H1 (cell line): ENCODE data around the gene PPFIA4. TPM values are rescaled to one million over a fixed set of nuclear protein-coding genes. Genes with fewer than 3 reads are reported as not detected.

Experiments used
- CTCF ChIA-PET: fragments of 300-600 bp; sonication (Branson Sonifier 250); formaldehyde crosslinking; loops from one replicate; lab custom pipeline; 2021; ENCODE audit not compliant: partially characterized antibody; lab: Charles Lee
- POLR2A ChIA-PET: fragments of 300-600 bp; sonication (Branson Sonifier 250); formaldehyde crosslinking; loops from one replicate; lab custom pipeline; 2021; ENCODE audit warnings: inconsistent platforms; ENCODE audit not compliant: partially characterized antibody; lab: Charles Lee
- DNase-seq, 2 experiments: peaks; one replicate each; pipeline versions ENCODE4 v3.0.0 to v3.0.0-alpha.2; 2010 to 2022; ENCODE audit warnings: low spot score in 2 of 2, low read depth in 1 of 2, mixed read lengths in 1 of 2
- FAIRE-seq: peaks from 2 replicates; lab custom pipeline; 2011; peaks lifted over from hg19 to GRCh38; lab: Jason Lieb, UNC
- H2AFZ ChIP-seq: 2 replicates; pipeline ENCODE4 v1.8.1; 2012; ENCODE audit warnings: low read length, inconsistent platforms
- H2AK5ac ChIP-seq: 2 replicates; pipeline ENCODE4 v1.6.1; 2013; ENCODE audit warnings: low read depth, low read length
- H2BK120ac ChIP-seq: replicated peaks from 2 replicates; pipeline ENCODE3; 2013; ENCODE audit warnings: low read depth, low read length, inconsistent platforms
- H2BK12ac ChIP-seq: 2 replicates; pipeline ENCODE4 v1.6.1; 2013; ENCODE audit warnings: low read depth, low read length
- H2BK15ac ChIP-seq: 2 replicates; pipeline ENCODE4 v1.6.1; 2013; ENCODE audit warnings: low read length
- H2BK20ac ChIP-seq: 2 replicates; pipeline ENCODE4 v1.6.1; 2013; ENCODE audit warnings: low read length
- H2BK5ac ChIP-seq: 2 replicates; pipeline ENCODE4 v1.6.1; 2013; ENCODE audit warnings: low read depth, low read length
- H3K14ac ChIP-seq: 2 replicates; pipeline ENCODE4 v1.6.1; 2013; ENCODE audit warnings: inconsistent platforms; ENCODE audit not compliant: insufficient read length
- H3K18ac ChIP-seq: 2 replicates; pipeline ENCODE4 v1.6.1; 2013; ENCODE audit warnings: low read length; ENCODE audit errors: extremely low read depth
- H3K23ac ChIP-seq: 2 replicates; pipeline ENCODE4 v1.6.1; 2013; ENCODE audit warnings: inconsistent platforms; ENCODE audit not compliant: insufficient read length
- H3K23me2 ChIP-seq: 2 replicates; pipeline ENCODE4 v1.6.1; 2013; ENCODE audit warnings: low read depth, low read length
- H3K27ac ChIP-seq: 2 replicates; pipeline ENCODE4 v1.6.1; 2011; ENCODE audit warnings: low read depth, low read length, inconsistent platforms
- H3K27me3 ChIP-seq, 4 experiments: replicated peaks in 1 of 4; 1 replicate in 1 of 4; 2 replicates in 3 of 4; pipeline versions ENCODE4 v1.6.1 to v1.8.1; 2011 to 2013; ENCODE audit warnings: low read length in 3 of 4, mild to moderate bottlenecking in 3 of 4, inconsistent platforms in 2 of 4, mixed read lengths in 2 of 4, moderate library complexity in 1 of 4; ENCODE audit not compliant: control insufficient read depth in 3 of 4, insufficient read depth in 3 of 4; ENCODE audit errors: extremely low read depth in 1 of 4
- H3K36me3 ChIP-seq, 4 experiments: 2 replicates each; pipeline versions ENCODE4 v1.6.1 to v1.8.1; 2011 to 2013; ENCODE audit warnings: mild to moderate bottlenecking in 4 of 4, low read length in 3 of 4, moderate library complexity in 2 of 4, control low read depth in 1 of 4, inconsistent platforms in 1 of 4; ENCODE audit not compliant: insufficient read depth in 4 of 4, control insufficient read depth in 2 of 4
- H3K4ac ChIP-seq: replicated peaks from 2 replicates; pipeline ENCODE3; 2013; ENCODE audit warnings: low read length, low read depth, mixed read lengths, inconsistent platforms; ENCODE audit not compliant: insufficient read length
- H3K4me1 ChIP-seq, 4 experiments: replicated peaks in 1 of 4; 1 replicate in 1 of 4; 2 replicates in 3 of 4; pipeline versions ENCODE4 v1.6.1 to v1.8.1; 2011 to 2013; ENCODE audit warnings: low read length in 3 of 4, inconsistent platforms in 2 of 4, mixed read lengths in 1 of 4; ENCODE audit not compliant: insufficient read depth in 4 of 4, control insufficient read depth in 3 of 4
- H3K4me2 ChIP-seq, 2 experiments: 2 replicates each; pipeline versions ENCODE4 v1.6.1 to v1.8.1; 2011 to 2013; ENCODE audit warnings: low read depth in 2 of 2, low read length in 2 of 2, control low read depth in 1 of 2, inconsistent platforms in 1 of 2, mild to moderate bottlenecking in 1 of 2; ENCODE audit not compliant: insufficient read depth in 1 of 2
- H3K4me3 ChIP-seq, 4 experiments: fragments of 200-600, 300-600 bp in 1 of 4; sonication (generic), shearing (Covaris generic), sonication (Bioruptor Twin) in 1 of 4; 2 replicates each; pipeline versions ENCODE4 v1.5.1 to v1.8.1; 2011 to 2016; ENCODE audit warnings: low read length in 4 of 4, low read depth in 3 of 4, control low read depth in 2 of 4, inconsistent platforms in 2 of 4, mild to moderate bottlenecking in 2 of 4, mixed read lengths in 1 of 4, moderate library complexity in 1 of 4; ENCODE audit not compliant: insufficient read depth in 2 of 4; ENCODE audit errors: extremely low read depth in 1 of 4
- H3K56ac ChIP-seq: replicated peaks from 2 replicates; pipeline ENCODE3; 2013; ENCODE audit warnings: low read depth, mild to moderate bottlenecking, mixed read lengths, low read length, inconsistent platforms; ENCODE audit not compliant: insufficient read length
- H3K79me1 ChIP-seq: 2 replicates; pipeline ENCODE4 v1.6.1; 2013; ENCODE audit warnings: low read depth, low read length, control low read depth
- H3K79me2 ChIP-seq, 2 experiments: 2 replicates each; pipeline versions ENCODE4 v1.6.1 to v1.8.1; 2012 to 2013; ENCODE audit warnings: low read length in 2 of 2, mild to moderate bottlenecking in 2 of 2, inconsistent platforms in 1 of 2; ENCODE audit not compliant: insufficient read depth in 2 of 2, control insufficient read depth in 1 of 2
- H3K9ac ChIP-seq, 4 experiments: replicated peaks in 1 of 4; 1 replicate in 1 of 4; 2 replicates in 3 of 4; pipeline versions ENCODE4 v1.6.1 to v1.8.1; 2011 to 2013; ENCODE audit warnings: low read depth in 3 of 4, low read length in 3 of 4, control low read depth in 2 of 4, mild to moderate bottlenecking in 2 of 4, moderate library complexity in 2 of 4, inconsistent platforms in 1 of 4; ENCODE audit errors: extremely low read depth in 1 of 4
- H3K9me3 ChIP-seq, 2 experiments: 2 replicates each; pipeline versions ENCODE4 v1.6.1 to v1.8.1; 2012 to 2013; ENCODE audit warnings: mild to moderate bottlenecking in 2 of 2, moderate library complexity in 2 of 2, control low read depth in 1 of 2, inconsistent platforms in 1 of 2, low read depth in 1 of 2, low read length in 1 of 2, mixed read lengths in 1 of 2; ENCODE audit not compliant: insufficient read depth in 2 of 2
- H4K20me1 ChIP-seq, 2 experiments: replicated peaks in 1 of 2; 2 replicates each; pipeline versions ENCODE3 to v1.8.1; 2011 to 2013; ENCODE audit warnings: inconsistent platforms in 2 of 2, low read length in 2 of 2, mild to moderate bottlenecking in 1 of 2; ENCODE audit not compliant: insufficient read depth in 2 of 2, control insufficient read depth in 1 of 2
- H4K5ac ChIP-seq: 2 replicates; pipeline ENCODE4 v1.6.1; 2013; ENCODE audit warnings: low read length, low read depth, mixed read lengths, inconsistent platforms; ENCODE audit not compliant: insufficient read length
- H4K8ac ChIP-seq: 2 replicates; pipeline ENCODE4 v1.8.0; 2013; ENCODE audit warnings: mild to moderate bottlenecking, moderate library complexity, low read length, inconsistent platforms; ENCODE audit not compliant: insufficient read depth; ENCODE audit errors: extremely low read depth
- H4K91ac ChIP-seq: replicated peaks from 2 replicates; pipeline ENCODE3; 2013; ENCODE audit warnings: low read length, mixed read lengths, inconsistent platforms; ENCODE audit not compliant: insufficient read length
- HDAC6 ChIP-seq: IDR thresholded peaks from one replicate; pipeline ENCODE4 v1.7.1; 2012; ENCODE audit warnings: low read depth, mild to moderate bottlenecking, inconsistent platforms, low read length, moderate library complexity
- TAF1 ChIP-seq: IDR thresholded peaks from 2 replicates; pipeline ENCODE4 v1.6.1; 2011; ENCODE audit warnings: mild to moderate bottlenecking, low read depth, low read length
- WGBS, 2 experiments: shearing (Covaris generic) in 1 of 2; methylation state at CpG; one replicate each; pipeline versions ENCODE4 v1.1.6 to v1.1.7; 2013 to 2015; ENCODE audit warnings: low lambda C conversion rate in 2 of 2, mixed read lengths in 2 of 2, inconsistent platforms in 1 of 2, low coverage in 1 of 2, missing lambda C conversion rate in 1 of 2; ENCODE audit not compliant: insufficient replicate concordance in 2 of 2, insufficient coverage in 1 of 2, insufficient read length in 1 of 2; ENCODE audit errors: extremely low coverage in 1 of 2, missing lambda C conversion rate in 1 of 2; 5-methylcytosine and 5-hydroxymethylcytosine counted together
- polyA plus RNA-seq, 7 experiments: library from polyadenylated mRNA; depleted of rRNA in 3 of 7; stranded (reverse) in 5 of 7; unstranded in 2 of 7; fragments of >200 nt in 5 of 7; fragments of 200-250 nt in 2 of 7; gene quantifications; 1 replicate in 5 of 7; 2 replicates in 1 of 7; 4 replicates in 1 of 7; pipeline versions ENCODE4 v1.2.1 to v1.2.3, GENCODE V29; 2011 to 2013; ENCODE audit warnings: missing spikeins in 2 of 7, mixed read lengths in 2 of 7
- total RNA-seq: library from RNA; stranded (reverse); fragmentation: NEBNext Ultra II Directional; extraction: Animal tissue kit (Norgen Biotek cat#: 25700); gene quantifications from 2 replicates; pipeline ENCODE4 v1.2.1, GENCODE V29; 2021

Gene PPFIA4
- total and polyA plus RNA-seq, 2 of the 8 experiments (the other 6 are each of a cell fraction or from before 2014, with no cell fraction given): 9.0 to 9.9 TPM

GRCh38 chr1:203043830-203044545 is 17.7 kb downstream of the PPFIA4 start:
- Histone ChIP-seq H4K5ac (no peak overlapping the region), H3K27me3 (no peaks in the 10 kb centered on the region), H3K79me1 (0 out of 2 replicates have a peak, but pooled peaks cover 4% of the 10 kb centered on the region)
- DNase-seq: no peak
- TF ChIP-seq HDAC6 (no peak), TAF1 (no peak)
- TF ChIP-seq, all 59 proteins: peak for 0
- 93% methylated on average over 13 of the region's 14 CpGs; no CpG with 5 or more reads in 1 of the 2 experiments for WGBS, 2 experiments
- no peaks in the 10 kb centered on the region for H4K20me1 ChIP-seq
- H3K56ac ChIP-seq: no peak overlapping the region
- H4K8ac ChIP-seq: no peak overlapping the region
- no peaks in the 10 kb centered on the region for H3K23me2 ChIP-seq
- no peak overlapping the region for H2BK5ac ChIP-seq
- ChIA-PET POLR2A (interaction anchor here (0.9 to 1.2 kb wide), 4 partner anchors 16 to 172 kb away, joined by 3 read pairs; partner anchors contain the start of gene TMEM183A), CTCF (interaction anchor here (1.0 to 49.7 kb wide), 12 partner anchors 2 to 226 kb away, joined by 3 to 1089 read pairs (median 92); partner anchors contain the start of genes ADORA1, CHIT1, MYBPH and MYOG)
- no peaks in the 10 kb centered on the region; a peak in 2 of 8 replicates for H3K36me3 ChIP-seq
- H3K18ac ChIP-seq: no peak overlapping the region
- no peaks in the 10 kb centered on the region for H3K79me2 ChIP-seq
- no peak overlapping the region for H3K4ac ChIP-seq
- no peak overlapping the region for H3K14ac ChIP-seq
- no peak overlapping the region for H3K27ac ChIP-seq
- H2AFZ ChIP-seq: no peak overlapping the region
- no peak overlapping the region for H2BK15ac ChIP-seq
- no peak overlapping the region for H3K23ac ChIP-seq
- no peak overlapping the region for H2BK20ac ChIP-seq
- no peak overlapping the region for H3K4me2 ChIP-seq
- no peaks in the 10 kb centered on the region for H3K9me3 ChIP-seq
- no peak overlapping the region for H4K91ac ChIP-seq
- no peak overlapping the region for H2BK12ac ChIP-seq
- no peak overlapping the region for H3K4me3 ChIP-seq
- FAIRE-seq: no peak
- H2AK5ac ChIP-seq: no peak overlapping the region
- H3K4me1 ChIP-seq: peaks cover 4 to 11% (median 7%) of the 10 kb centered on the region in 4 experiments
- no peak overlapping the region for H3K9ac ChIP-seq
- H2BK120ac ChIP-seq: no peak overlapping the region
